ENCODE results near the gene CDK19.

CDK19 gene

DNA sequence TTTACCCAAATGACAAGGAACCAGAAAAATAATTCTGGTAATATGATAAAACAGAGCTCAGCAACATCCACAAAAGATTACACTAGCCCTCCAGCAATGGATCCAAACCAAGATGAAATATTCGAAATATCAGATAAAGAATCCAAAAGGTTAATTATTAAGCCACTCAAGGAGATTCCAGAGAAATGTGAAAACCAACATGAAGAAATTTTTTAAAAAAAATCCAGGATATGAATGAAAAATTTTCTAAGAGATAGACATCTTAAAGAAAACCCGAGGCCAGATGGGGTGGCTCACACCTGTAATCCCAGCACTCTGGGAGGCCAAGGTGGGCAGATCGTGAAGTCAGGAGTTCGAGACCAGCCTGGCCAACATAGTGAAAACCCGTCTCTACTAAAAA, 124.4 kb downstream of the CDK19 start:
- Histone ChIP-seq H3K27me3 (ENCODE audit: control insufficient read depth in 5 of 5, insufficient read depth in 4 of 5, low read length in 5 of 5) (no peaks in the 10 kb centered on the region), H3K4me1 (ENCODE audit: control insufficient read depth in 5 of 5, insufficient read depth in 5 of 5, low read length in 5 of 5) (peaks cover 0 to 14% (median 4%) of the 10 kb centered on the region in 5 donors), H3K36me3 (ENCODE audit: control insufficient read depth in 5 of 5, insufficient read depth in 5 of 5, low read length in 5 of 5) (no peaks in the 10 kb centered on the region), H3K4me3 (ENCODE audit: low read depth in 1 of 5, low read length in 5 of 5) (no peak overlapping the region), H3K9ac (ENCODE audit: low read length in 5 of 5) (no peak overlapping the region), H3K27ac (ENCODE audit: low read depth, low read length) (no peak overlapping the region), H3K9me3 (ENCODE audit: control insufficient read depth in 5 of 5, low read length in 5 of 5) (no peaks in the 10 kb centered on the region)

DNA sequence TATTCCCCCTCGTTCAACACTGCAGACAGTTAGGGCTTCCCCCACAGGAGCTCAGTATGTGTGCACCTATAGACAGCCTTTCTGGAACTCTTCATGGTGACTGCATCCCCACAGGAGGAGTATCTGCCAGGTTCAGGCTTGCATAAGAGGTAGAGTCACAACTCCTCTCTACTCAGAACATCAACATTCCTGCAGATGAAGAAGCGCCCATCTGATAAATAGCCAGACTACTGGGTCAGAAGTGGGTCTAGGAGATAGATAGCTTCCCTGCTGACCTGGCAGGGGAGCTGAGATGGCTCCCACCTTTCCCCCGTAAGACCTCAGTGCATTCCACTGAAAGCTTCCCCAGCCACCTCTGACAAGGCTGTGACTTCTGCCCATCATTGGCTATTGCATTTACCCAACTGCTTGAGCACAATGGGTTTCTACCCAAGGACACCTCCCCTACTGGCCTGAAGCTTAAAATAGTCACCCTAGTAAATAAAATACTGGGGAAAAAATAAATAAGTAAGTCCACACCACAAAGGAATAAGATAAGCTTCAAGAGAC, 125.1 kb downstream of the CDK19 start:
- H3K36me3 ChIP-seq (ENCODE audit: control insufficient read depth in 5 of 5, insufficient read depth in 5 of 5, low read length in 5 of 5) = no peaks in the 10 kb centered on the region
- H3K9ac ChIP-seq (ENCODE audit: low read length in 5 of 5) = no peak overlapping the region
- no peaks in the 10 kb centered on the region for H3K27me3 ChIP-seq (ENCODE audit: control insufficient read depth in 5 of 5, insufficient read depth in 4 of 5, low read length in 5 of 5)
- no peak overlapping the region for H3K4me3 ChIP-seq (ENCODE audit: low read depth in 1 of 5, low read length in 5 of 5)
- no peaks in the 10 kb centered on the region for H3K9me3 ChIP-seq (ENCODE audit: control insufficient read depth in 5 of 5, low read length in 5 of 5)
- peaks cover 0 to 14% (median 4%) of the 10 kb centered on the region in 5 donors for H3K4me1 ChIP-seq (ENCODE audit: control insufficient read depth in 5 of 5, insufficient read depth in 5 of 5, low read length in 5 of 5)
- H3K27ac ChIP-seq (ENCODE audit: low read depth, low read length) = no peak overlapping the region

DNA sequence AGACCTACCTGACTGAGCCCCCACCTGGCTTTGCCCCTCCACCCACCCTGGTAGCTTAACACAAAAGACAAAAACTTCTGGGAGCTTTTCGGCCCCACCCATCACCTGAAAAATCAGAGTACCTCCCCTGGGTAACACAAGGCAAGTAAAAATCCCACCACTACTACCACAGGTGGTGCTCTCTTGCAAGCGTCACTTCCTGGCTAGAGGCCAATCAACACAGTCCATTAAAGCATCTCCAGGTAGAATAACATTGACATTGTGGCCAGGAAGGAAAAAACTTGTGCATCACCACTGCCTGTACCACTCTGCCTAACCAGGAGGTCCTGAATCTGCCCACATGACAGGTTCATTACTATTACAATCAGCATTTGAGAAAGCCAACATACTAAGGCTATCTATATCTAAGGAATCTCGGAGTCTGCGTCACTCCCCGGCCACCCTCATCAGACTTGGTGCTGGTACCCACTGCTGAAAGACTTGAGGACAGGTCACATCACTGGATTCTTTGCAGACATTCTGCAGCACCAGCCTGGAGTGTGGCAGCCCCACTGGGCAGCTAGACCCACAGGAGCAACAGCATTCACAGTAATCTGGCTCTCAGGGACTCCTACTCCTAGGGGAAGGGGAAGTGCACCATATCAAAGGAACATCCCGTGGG, 125.9 kb downstream of the CDK19 start:
- no peak overlapping the region for H3K9ac ChIP-seq (ENCODE audit: low read length in 5 of 5)
- H3K36me3 ChIP-seq (ENCODE audit: control insufficient read depth in 5 of 5, insufficient read depth in 5 of 5, low read length in 5 of 5) = no peaks in the 10 kb centered on the region
- no peaks in the 10 kb centered on the region for H3K27me3 ChIP-seq (ENCODE audit: control insufficient read depth in 5 of 5, insufficient read depth in 4 of 5, low read length in 5 of 5)
- H3K4me3 ChIP-seq (ENCODE audit: low read depth in 1 of 5, low read length in 5 of 5) = no peak overlapping the region
- H3K4me1 ChIP-seq (ENCODE audit: control insufficient read depth in 5 of 5, insufficient read depth in 5 of 5, low read length in 5 of 5) = peaks cover 0 to 14% (median 4%) of the 10 kb centered on the region in 5 donors
- H3K9me3 ChIP-seq (ENCODE audit: control insufficient read depth in 5 of 5, low read length in 5 of 5) = no peaks in the 10 kb centered on the region
- no peak overlapping the region for H3K27ac ChIP-seq (ENCODE audit: low read depth, low read length)

DNA sequence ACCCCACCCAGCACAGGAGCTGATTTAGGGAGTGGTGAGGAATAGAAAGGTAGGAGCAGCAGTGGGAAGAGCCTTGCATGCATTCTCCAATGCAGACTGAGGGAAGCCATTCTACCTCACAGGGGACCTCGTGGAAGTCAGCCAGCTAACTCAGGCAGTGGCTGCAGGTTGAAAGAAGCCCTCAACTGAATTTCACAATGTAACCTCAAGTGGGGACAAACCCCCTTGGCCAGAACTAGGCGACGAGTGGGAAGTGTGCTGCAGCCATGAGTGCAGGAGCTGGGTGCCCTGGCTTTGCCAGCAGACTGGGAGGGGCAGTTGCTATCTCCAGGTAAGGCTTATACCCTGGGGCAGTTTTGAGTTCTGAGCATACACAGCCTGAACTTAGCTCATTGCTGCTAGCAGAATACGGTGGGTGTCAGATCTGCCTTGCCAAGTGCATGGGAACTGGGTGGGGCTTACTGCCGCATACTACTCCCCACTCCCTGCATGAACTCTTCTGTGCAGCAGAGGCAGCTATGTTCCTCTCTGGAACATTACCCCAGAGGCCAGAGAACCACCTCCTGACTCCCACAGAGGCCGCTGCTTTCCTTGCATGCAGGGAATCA, 126.5 kb downstream of the CDK19 start:
- Histone ChIP-seq H3K27ac (ENCODE audit: low read depth, low read length) (no peak overlapping the region), H3K9ac (ENCODE audit: low read length in 5 of 5) (no peak overlapping the region), H3K27me3 (ENCODE audit: control insufficient read depth in 5 of 5, insufficient read depth in 4 of 5, low read length in 5 of 5) (no peaks in the 10 kb centered on the region)

DNA sequence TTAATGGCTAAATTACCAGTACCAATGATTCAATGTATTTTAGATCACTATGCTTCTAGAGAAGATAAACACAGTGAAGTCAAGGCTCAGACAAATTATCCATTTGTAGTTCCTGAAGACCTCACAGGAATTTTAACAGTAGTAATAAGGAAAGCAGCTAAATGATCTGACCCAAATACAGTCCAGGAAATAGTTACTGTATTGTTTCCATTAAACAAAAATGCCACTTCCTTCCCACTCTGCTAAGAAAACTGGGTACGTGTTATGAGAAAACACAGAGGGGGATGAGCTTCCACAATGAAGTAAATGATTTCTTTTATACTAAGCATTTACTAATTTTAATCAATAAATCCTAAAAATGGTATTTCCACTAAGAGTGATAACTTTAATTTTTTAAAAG, 127.9 kb downstream of the CDK19 start:
- no peaks in the 10 kb centered on the region for H3K27me3 ChIP-seq (ENCODE audit: control insufficient read depth in 5 of 5, insufficient read depth in 4 of 5, low read length in 5 of 5)
- H3K27ac ChIP-seq (ENCODE audit: low read depth, low read length) = no peak overlapping the region
- H3K9ac ChIP-seq (ENCODE audit: low read length in 5 of 5) = no peak overlapping the region
- H3K4me3 ChIP-seq (ENCODE audit: low read depth in 1 of 5, low read length in 5 of 5) = no peak overlapping the region
- no peaks in the 10 kb centered on the region for H3K36me3 ChIP-seq (ENCODE audit: control insufficient read depth in 5 of 5, insufficient read depth in 5 of 5, low read length in 5 of 5)
- no peaks in the 10 kb centered on the region for H3K9me3 ChIP-seq (ENCODE audit: control insufficient read depth in 5 of 5, low read length in 5 of 5)
- H3K4me1 ChIP-seq (ENCODE audit: control insufficient read depth in 5 of 5, insufficient read depth in 5 of 5, low read length in 5 of 5) = peaks cover 0 to 17% (median 7%) of the 10 kb centered on the region in 5 donors

More for the DNA sequence above, 126.5 kb downstream of the CDK19 start:
- H3K36me3 ChIP-seq (ENCODE audit: control insufficient read depth in 5 of 5, insufficient read depth in 5 of 5, low read length in 5 of 5) = no peaks in the 10 kb centered on the region
- H3K9me3 ChIP-seq (ENCODE audit: control insufficient read depth in 5 of 5, low read length in 5 of 5) = no peaks in the 10 kb centered on the region
- H3K4me1 ChIP-seq (ENCODE audit: control insufficient read depth in 5 of 5, insufficient read depth in 5 of 5, low read length in 5 of 5) = peaks cover 0 to 14% (median 4%) of the 10 kb centered on the region in 5 donors
- H3K4me3 ChIP-seq (ENCODE audit: low read depth in 1 of 5, low read length in 5 of 5) = no peak overlapping the region

DNA sequence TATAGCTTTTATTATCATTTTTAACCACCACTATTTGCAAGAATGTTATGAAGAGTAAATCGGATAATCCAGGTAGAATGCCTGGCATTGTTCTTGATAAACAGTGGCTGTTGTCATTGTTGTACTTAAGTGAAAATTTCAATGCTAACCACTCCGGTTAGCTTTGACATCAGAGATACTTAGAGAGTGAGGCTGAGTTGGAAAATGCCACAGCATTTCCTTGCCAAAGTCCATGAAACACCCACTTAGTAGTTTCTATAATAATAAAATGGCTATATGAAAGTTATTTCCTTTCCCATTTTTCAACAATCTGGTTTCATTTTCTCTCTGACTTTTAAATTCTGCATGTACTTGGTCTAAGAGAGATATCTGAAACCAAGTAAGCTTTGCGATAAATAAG, 132.0 kb downstream of the CDK19 start:
- no peak overlapping the region for H3K27ac ChIP-seq (ENCODE audit: low read depth, low read length)
- no peaks in the 10 kb centered on the region for H3K36me3 ChIP-seq (ENCODE audit: control insufficient read depth in 5 of 5, insufficient read depth in 5 of 5, low read length in 5 of 5)
- no peaks in the 10 kb centered on the region for H3K9me3 ChIP-seq (ENCODE audit: control insufficient read depth in 5 of 5, low read length in 5 of 5)
- peaks cover 0 to 11% (median 6%) of the 10 kb centered on the region in 5 donors for H3K4me1 ChIP-seq (ENCODE audit: control insufficient read depth in 5 of 5, insufficient read depth in 5 of 5, low read length in 5 of 5)
- no peak overlapping the region for H3K9ac ChIP-seq (ENCODE audit: low read length in 5 of 5)
- H3K4me3 ChIP-seq (ENCODE audit: low read depth in 1 of 5, low read length in 5 of 5) = no peak overlapping the region
- H3K27me3 ChIP-seq (ENCODE audit: control insufficient read depth in 5 of 5, insufficient read depth in 4 of 5, low read length in 5 of 5) = no peaks in the 10 kb centered on the region

DNA sequence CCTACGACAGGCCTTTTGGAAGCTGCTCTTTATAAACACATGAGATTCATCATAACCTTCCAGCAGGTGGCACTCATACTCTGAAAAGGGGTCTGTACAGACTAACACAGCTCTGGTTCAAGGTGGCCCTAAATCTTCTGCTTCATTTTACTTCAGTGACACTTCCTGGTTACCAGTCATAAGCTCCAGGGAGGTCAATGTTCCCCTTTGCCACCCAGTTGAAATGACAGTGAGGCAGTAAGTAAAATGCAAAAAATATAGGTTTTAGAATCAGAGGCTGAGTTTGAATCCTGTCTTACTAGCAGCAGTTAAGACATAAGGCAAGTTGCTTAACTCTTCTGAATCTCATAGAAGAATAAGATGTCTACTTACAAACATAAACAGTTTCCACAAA, 132.8 kb downstream of the CDK19 start:
- H3K9ac ChIP-seq (ENCODE audit: low read length in 5 of 5) = no peak overlapping the region

DNA sequence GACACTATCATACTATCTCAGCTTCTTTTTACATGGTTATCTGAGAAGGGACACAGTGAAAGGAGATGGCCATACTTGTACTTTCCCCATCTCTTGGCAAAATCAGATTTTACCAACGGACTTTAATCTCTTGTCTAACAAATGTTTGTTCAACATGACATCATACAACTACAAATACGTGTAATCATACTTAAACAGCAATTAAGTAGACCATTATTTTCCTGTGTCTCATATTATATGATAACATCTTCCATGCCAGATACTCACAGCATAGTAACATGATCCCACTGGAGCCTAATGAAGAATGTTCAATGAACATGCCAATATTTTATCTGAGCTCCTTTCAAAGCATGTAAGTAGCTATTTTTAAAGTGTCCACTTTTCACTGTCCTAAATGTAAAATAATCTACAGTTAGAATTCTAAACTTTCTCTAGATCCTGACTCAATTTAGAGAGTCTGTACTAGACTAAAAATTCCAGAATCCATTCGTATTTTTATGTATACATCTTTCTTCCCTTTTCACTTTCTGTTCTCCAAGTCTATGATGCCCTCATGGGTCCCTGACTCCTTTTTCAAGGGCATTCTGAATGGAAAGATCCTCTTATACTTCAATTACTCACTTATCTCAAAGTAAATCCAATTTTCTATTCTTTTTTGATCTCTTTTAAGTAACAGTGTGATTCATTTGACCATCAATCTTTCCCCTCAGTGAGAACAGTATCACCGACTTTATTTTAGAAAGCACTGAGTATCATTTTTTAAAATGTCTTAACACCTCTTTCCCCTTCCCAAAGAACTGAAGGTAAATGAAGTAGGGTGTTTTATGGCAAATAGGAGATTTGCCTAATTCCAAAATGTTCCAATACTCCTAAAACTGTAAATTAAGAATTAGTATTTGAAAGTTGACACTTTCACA, 133.5 kb downstream of the CDK19 start:
- Histone ChIP-seq H3K9ac (ENCODE audit: low read length in 5 of 5) (no peak overlapping the region), H3K9me3 (ENCODE audit: control insufficient read depth in 5 of 5, low read length in 5 of 5) (no peaks in the 10 kb centered on the region)

More for the DNA sequence above, 132.8 kb downstream of the CDK19 start:
- Histone ChIP-seq H3K27ac (ENCODE audit: low read depth, low read length) (no peak overlapping the region), H3K9me3 (ENCODE audit: control insufficient read depth in 5 of 5, low read length in 5 of 5) (no peaks in the 10 kb centered on the region), H3K36me3 (ENCODE audit: control insufficient read depth in 5 of 5, insufficient read depth in 5 of 5, low read length in 5 of 5) (no peaks in the 10 kb centered on the region), H3K4me1 (ENCODE audit: control insufficient read depth in 5 of 5, insufficient read depth in 5 of 5, low read length in 5 of 5) (peaks cover 0 to 11% (median 6%) of the 10 kb centered on the region in 5 donors), H3K27me3 (ENCODE audit: control insufficient read depth in 5 of 5, insufficient read depth in 4 of 5, low read length in 5 of 5) (no peaks in the 10 kb centered on the region), H3K4me3 (ENCODE audit: low read depth in 1 of 5, low read length in 5 of 5) (no peak overlapping the region)

DNA sequence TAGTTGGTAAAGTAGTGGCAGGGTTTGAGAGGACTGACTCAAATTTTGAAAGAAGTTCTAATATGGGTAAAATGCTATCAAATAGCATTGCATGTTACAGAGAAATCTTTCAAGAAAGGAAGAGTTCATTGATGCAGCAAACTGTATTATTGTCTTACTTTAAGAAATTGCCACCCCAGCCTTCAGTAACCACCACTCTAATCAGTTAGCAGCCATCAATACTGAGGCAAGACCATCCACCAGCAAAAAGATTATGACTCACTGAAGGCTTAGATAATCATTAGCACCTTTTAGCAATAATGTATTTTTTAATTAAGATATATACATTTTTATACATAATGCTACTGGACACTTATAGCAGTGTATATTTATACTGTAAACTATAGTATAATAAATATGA, 138.9 kb downstream of the CDK19 start:
- Histone ChIP-seq H3K4me3 (ENCODE audit: low read depth in 1 of 5, low read length in 5 of 5) (no peak overlapping the region), H3K9ac (ENCODE audit: low read length in 5 of 5) (no peak overlapping the region), H3K9me3 (ENCODE audit: control insufficient read depth in 5 of 5, low read length in 5 of 5) (no peaks in the 10 kb centered on the region), H3K27me3 (ENCODE audit: control insufficient read depth in 5 of 5, insufficient read depth in 4 of 5, low read length in 5 of 5) (no peaks in the 10 kb centered on the region), H3K4me1 (ENCODE audit: control insufficient read depth in 5 of 5, insufficient read depth in 5 of 5, low read length in 5 of 5) (no peaks in the 10 kb centered on the region), H3K27ac (ENCODE audit: low read depth, low read length) (no peak overlapping the region), H3K36me3 (ENCODE audit: control insufficient read depth in 5 of 5, insufficient read depth in 5 of 5, low read length in 5 of 5) (no peaks in the 10 kb centered on the region)

More for the DNA sequence above, 133.5 kb downstream of the CDK19 start:
- H3K36me3 ChIP-seq (ENCODE audit: control insufficient read depth in 5 of 5, insufficient read depth in 5 of 5, low read length in 5 of 5) = no peaks in the 10 kb centered on the region
- H3K4me3 ChIP-seq (ENCODE audit: low read depth in 1 of 5, low read length in 5 of 5) = no peak overlapping the region
- H3K27me3 ChIP-seq (ENCODE audit: control insufficient read depth in 5 of 5, insufficient read depth in 4 of 5, low read length in 5 of 5) = no peaks in the 10 kb centered on the region
- peaks cover 0 to 6% (median 6%) of the 10 kb centered on the region in 5 donors for H3K4me1 ChIP-seq (ENCODE audit: control insufficient read depth in 5 of 5, insufficient read depth in 5 of 5, low read length in 5 of 5)
- no peak overlapping the region for H3K27ac ChIP-seq (ENCODE audit: low read depth, low read length)
